Heart left ventricle (tissue), 16 donors: ENCODE measurements around the gene HOXB4. TPM values are rescaled to one million over a fixed set of nuclear protein-coding genes. Genes with fewer than 3 reads are reported as not detected.

ENCODE experiments used
- ATAC-seq, 4 donors: fragments of 200-7000 bp; cut with Tn5 transposase; one replicate each; pipeline ENCODE4 v1.9.1; 2020 to 2022; ENCODE audit warnings: moderate library complexity in 4 of 4, mild to moderate bottlenecking in 3 of 4, moderate number of reproducible peaks in 1 of 4
- DNase-seq, 5 donors: peaks; one replicate each; pipeline ENCODE4 v3.0.0-alpha.2; 2020
- H3K27ac ChIP-seq, 12 donors: fragments of 200-600 bp; sonication (generic) in 4 of 12; one replicate each; pipeline versions ENCODE4 v1.5.0 to v1.8.0; 2016 to 2022; ENCODE audit warnings: mild to moderate bottlenecking in 2 of 12
- H3K27me3 ChIP-seq, 9 donors: fragments of 200-600 bp; sonication (generic) in 2 of 9; one replicate each; pipeline versions ENCODE4 v1.5.1 to v1.8.0; 2016 to 2022; ENCODE audit warnings: mild to moderate bottlenecking in 3 of 9
- H3K36me3 ChIP-seq, 9 donors: fragments of 200-600 bp; sonication (generic) in 2 of 9; one replicate each; pipeline versions ENCODE4 v1.5.0 to v1.8.0; 2018 to 2022; ENCODE audit warnings: mild to moderate bottlenecking in 2 of 9
- H3K4me1 ChIP-seq, 12 donors: fragments of 200-600 bp; sonication (generic) in 4 of 12; one replicate each; pipeline versions ENCODE4 v1.5.0 to v1.8.0; 2016 to 2022; ENCODE audit warnings: mild to moderate bottlenecking in 3 of 12
- H3K4me3 ChIP-seq, 12 donors: fragments of 200-600 bp; sonication (generic) in 4 of 12; one replicate each; pipeline versions ENCODE4 v1.5.0 to v1.8.0; 2017 to 2022; ENCODE audit warnings: mild to moderate bottlenecking in 9 of 12, moderate library complexity in 4 of 12
- H3K9me3 ChIP-seq, 12 donors: fragments of 200-600 bp; sonication (generic) in 4 of 12; one replicate each; pipeline versions ENCODE4 v1.5.0 to v1.8.0; 2016 to 2022; ENCODE audit warnings: mild to moderate bottlenecking in 1 of 12
- CTCF ChIP-seq, 12 donors: fragments of 200-600 bp; sonication (generic) in 4 of 12; IDR thresholded peaks; one replicate each; pipeline versions ENCODE4 v1.5.0 to v1.8.0; 2018 to 2022; ENCODE audit warnings: antibody characterized with exemption in 12 of 12, mild to moderate bottlenecking in 5 of 12
- POLR2A ChIP-seq, 2 donors: fragments of 450-650 bp; IDR thresholded peaks; one replicate each; pipeline ENCODE4 v1.6.1; 2017; ENCODE audit warnings: antibody characterized with exemption in 2 of 2, mild to moderate bottlenecking in 2 of 2, moderate library complexity in 2 of 2
- WGBS, 4 donors: extraction: QIAGEN DNeasy Blood & Tissue Kit in 2 of 4; methylation state at CpG; one replicate each; pipeline versions ENCODE4 v1.1.5 to v1.1.7; 2013 to 2018; 5-methylcytosine and 5-hydroxymethylcytosine counted together
- intact Hi-C, 10 donors: fragments of 100-400 bp; cut with DNase I; formaldehyde crosslinking; loops; one replicate each; pipeline versions ENCODE4 v1.11.1 to v1.14.2; 2022
- polyA plus RNA-seq, 2 donors: library from polyadenylated mRNA; stranded (reverse); fragments of 200-250 nt; gene quantifications; one replicate each; pipeline ENCODE4 v1.2.3, GENCODE V29; 2013
- total RNA-seq, 9 donors: library from RNA; depleted of rRNA in 2 of 9; stranded (reverse); fragments of >200 nt in 2 of 9; fragmentation: NEBNext Ultra II Directional in 3 of 9; extraction: Animal tissue kit (Norgen Biotek cat#: 25700) in 3 of 9; gene quantifications; one replicate each; pipeline versions ENCODE4 v1.1.0 to v1.2.4, GENCODE V29; 2016 to 2023
- donor health status: ischemic (EF 13 %, LVEDD 7.1; RV severe dilation, severe dysfunction).
- donor health status: healthy with polysubstance abuse.
- donor health status: DM: no; HTN: yes; CAD: no.
- donor health status: DM: no; HTN: no; CAD: no.
- donor health status: ischemic (EF 25% LVEDD 6.9; RV normal size, moderate dysfunction).
- donor health status: ischemic (EF 25% LVEDD 5.7; RV mildly dilated, moderate dysfunction).
- donor health status: healthy.
- donor health status: DM: yes; HTN: yes; CAD: no.
- donor health status: ischemic (EF 35%, LVEDD 5.7; RV mildly dilated, moderate dysfunction).
- donor health status: nonischemic (EF 11% LVEDD 7.7; RV severe dilation, severe dysfunction).
- donor health status: DM: yes; HTN: yes; CAD: no.
- donor health status: PGD.
- donor health status: ischemic (EF 29% LVEDD 5.4; RV normal size, mild dysfunction).
- donor health status: nonischemic (EF 23%, LVEDD 6.1; RV moderate dilation, normal function).

Gene HOXB4
- total and polyA plus RNA-seq, 11 donors: 0.27 to 2.8 (median 0.59) TPM; not detected in 1

GRCh38 chr17:48561884-48562810 lies 16.0 kb downstream of the HOXB4 start:
- H3K27me3 ChIP-seq: peaks cover 10 to 96% (median 61%) of the 10 kb centered on the region in 9 donors
- H3K27ac ChIP-seq: peak overlapping the region in 1 of 12 donors; percentile 97
- peak in 1 of 12 donors; percentile 5 for TF ChIP-seq CTCF (IDR thresholded peaks at IDR 0.05)
- TF ChIP-seq POLR2A (IDR thresholded peaks at IDR 0.05): no peak
- peaks cover 0 to 39% (median 0%) of the 10 kb centered on the region in 12 donors for H3K4me1 ChIP-seq
- H3K36me3 ChIP-seq: no peaks in the 10 kb centered on the region
- intact Hi-C loops: no loop called here
- 48 to 64% (median 60%) methylated on average over 15 of the region's 15 CpGs for WGBS, 4 donors
- no peak overlapping the region for H3K4me3 ChIP-seq
- no peaks in the 10 kb centered on the region for H3K9me3 ChIP-seq
- DNase-seq (no peak), ATAC-seq (no peak)

GRCh38 chr17:48559840-48560817 lies 18.0 kb downstream of the HOXB4 start:
- TF ChIP-seq POLR2A (IDR thresholded peaks at IDR 0.05) (no peak), CTCF (IDR thresholded peaks at IDR 0.05) (no peak)
- DNase-seq: no peak
- no peaks in the 10 kb centered on the region for H3K9me3 ChIP-seq
- H3K4me3 ChIP-seq: no peak overlapping the region
- H3K27ac ChIP-seq: peak overlapping the region in 1 of 12 donors; percentile 90
- no peaks in the 10 kb centered on the region for H3K36me3 ChIP-seq
- ATAC-seq: no peak
- peaks cover 9 to 94% (median 51%) of the 10 kb centered on the region in 9 donors for H3K27me3 ChIP-seq
- 42 to 58% (median 50%) methylated on average over 14 of the region's 14 CpGs for WGBS, 4 donors
- intact Hi-C loops: no loop called here
- peaks cover 0 to 28% (median 0%) of the 10 kb centered on the region in 12 donors for H3K4me1 ChIP-seq

GRCh38 chr17:48559122-48559839 lies 18.9 kb downstream of the HOXB4 start:
- Histone ChIP-seq H3K4me3 (no peak overlapping the region), H3K27ac (peak overlapping the region in 1 of 12 donors; percentile 90), H3K27me3 (peaks cover 9 to 94% (median 49%) of the 10 kb centered on the region in 9 donors), H3K9me3 (no peaks in the 10 kb centered on the region), H3K36me3 (no peaks in the 10 kb centered on the region), H3K4me1 (peaks cover 0 to 27% (median under 1%) of the 10 kb centered on the region in 12 donors)
- ATAC-seq (no peak), DNase-seq (no peak)
- WGBS, 4 donors: 39 to 59% (median 54%) methylated on average over 16 of the region's 16 CpGs
- intact Hi-C loops: no loop called here
- TF ChIP-seq POLR2A (IDR thresholded peaks at IDR 0.05): no peak
- no peak for TF ChIP-seq CTCF (IDR thresholded peaks at IDR 0.05)
